HG03469 (cell line): Measurements from ENCODE around the gene SCIN.

Experiments
- ATAC-seq: cut with Tn5 transposase; IDR thresholded peaks from one replicate; pipeline ENCODE4 v1.9.1; 2021; ENCODE audit warnings: mild to moderate bottlenecking, moderate library complexity, moderate number of reproducible peaks; ENCODE audit not compliant: unreplicated experiment

The SCIN gene

DNA sequence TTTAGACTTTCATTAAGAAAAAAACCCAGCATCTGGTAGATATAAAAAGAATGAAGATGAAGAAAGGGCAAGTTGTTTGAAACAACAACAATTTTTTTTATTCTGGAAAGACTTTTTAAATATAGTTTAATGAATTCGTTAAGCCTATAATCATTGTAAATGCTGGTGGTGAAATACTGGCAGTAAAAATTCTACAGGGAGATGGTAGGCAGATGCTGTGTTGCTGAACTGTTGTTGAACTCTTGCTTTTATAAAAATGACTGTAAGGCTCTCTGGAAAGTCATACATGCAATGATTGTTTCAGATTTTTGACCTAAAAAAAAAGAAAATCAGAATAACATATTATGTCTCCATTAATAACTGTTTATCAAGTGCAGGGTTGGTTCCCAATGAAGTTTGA, 39.0 kb downstream of the SCIN start:
- no peak for ATAC-seq

- no peak for ATAC-seq
These were observed 40.4 kb downstream of the SCIN start for GRCh38 chr7:12610899-12611298.

- ATAC-seq = no peak
These were observed 42.1 kb downstream of the SCIN start for GRCh38 chr7:12612622-12613021.

DNA sequence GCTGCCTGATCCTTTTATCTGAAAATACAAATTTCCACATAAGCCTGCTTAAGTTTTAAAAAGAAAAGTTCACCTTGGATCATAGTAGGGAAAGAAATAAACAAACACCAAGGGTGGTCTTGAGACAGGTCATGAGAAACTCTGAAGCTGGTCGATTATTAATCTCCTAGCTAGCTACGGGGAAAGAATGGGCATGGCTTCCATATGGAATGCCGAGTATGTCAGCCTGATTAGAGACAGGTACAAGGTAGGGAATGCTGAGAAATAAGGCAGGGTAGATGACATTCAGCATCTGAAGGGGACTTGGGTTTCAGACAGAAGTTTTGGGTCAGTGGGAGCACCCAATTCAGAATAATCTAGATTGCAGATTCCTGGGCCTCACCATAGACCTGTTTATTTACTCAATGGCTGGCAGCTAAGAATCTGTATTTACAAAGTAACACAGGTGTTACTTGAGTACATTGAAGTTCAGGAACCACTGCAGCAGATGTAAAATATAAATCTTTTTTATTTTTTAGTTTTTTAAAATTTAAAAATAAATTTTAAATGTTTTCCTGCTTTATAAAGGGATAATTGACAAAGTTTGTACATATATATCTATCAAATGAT, 49.0 kb downstream of the SCIN start:
- ATAC-seq = no peak

DNA sequence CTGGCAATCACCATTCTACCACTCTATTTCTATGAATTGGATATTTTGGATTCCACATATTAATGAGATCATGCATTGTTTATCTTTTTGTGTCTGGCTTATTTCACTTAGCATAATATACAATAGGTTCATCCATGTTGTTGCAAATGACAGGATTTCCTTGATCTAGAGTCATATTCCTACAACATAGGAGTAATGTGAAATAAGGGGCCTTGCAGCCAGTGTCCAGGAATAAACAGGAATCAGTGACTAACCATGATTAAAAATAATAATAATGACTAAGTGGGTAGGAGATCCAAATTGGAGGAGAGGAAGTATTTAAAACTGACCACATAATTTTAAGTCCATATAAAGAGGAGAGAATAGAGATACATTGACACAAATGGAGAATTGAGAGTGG, 49.9 kb downstream of the SCIN start:
- ATAC-seq = no peak

GRCh38 chr7:12623223-12623622, 52.7 kb downstream of the SCIN start:
- no peak for ATAC-seq

DNA sequence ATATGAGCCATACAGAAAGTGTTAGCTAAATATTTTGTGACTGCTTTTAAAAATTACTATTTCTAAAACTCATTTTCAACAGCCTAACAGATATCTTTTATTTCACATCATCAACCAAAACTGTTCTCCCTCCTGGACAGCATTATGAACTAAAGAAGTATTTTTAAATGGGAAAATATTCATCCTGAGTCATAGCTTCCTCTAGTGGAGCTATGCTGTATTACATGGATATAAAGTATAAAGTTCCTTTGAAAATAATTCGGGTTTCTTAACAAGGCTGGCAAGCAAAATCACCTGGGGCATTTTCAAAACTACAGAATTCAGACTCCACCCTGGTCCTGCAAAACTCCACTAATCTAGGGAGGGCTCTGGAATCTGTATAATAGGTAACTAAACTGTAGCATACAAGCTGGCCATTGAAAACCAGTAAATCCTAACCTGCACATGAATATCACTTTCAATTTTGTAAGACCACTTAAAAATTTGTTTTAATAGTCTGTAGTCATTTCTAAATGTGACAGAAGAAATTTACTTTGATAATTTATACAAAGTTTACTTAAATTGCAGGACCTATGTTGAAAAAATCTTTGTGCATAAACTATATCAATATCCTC, 53.5 kb downstream of the SCIN start:
- no peak for ATAC-seq

DNA sequence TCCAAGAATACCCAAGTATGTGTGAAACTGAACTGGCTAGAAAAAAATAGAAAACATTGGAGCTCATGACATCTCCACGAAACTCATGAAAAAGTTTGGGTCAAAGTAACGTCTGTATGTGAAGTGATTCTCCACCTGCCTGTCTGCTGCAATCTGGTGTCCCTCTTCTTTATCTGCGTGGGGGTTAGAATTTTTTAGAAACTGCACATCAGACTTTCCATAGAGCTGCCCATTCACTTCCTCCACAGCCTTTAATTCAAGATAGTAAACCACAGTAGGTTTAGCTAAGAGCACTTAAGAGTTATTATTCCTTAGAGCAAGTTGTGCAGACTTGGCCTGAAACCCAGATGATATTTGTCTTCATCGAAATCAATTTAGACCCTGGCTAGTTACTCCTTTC, 55.3 kb downstream of the SCIN start:
- ATAC-seq = no peak

DNA sequence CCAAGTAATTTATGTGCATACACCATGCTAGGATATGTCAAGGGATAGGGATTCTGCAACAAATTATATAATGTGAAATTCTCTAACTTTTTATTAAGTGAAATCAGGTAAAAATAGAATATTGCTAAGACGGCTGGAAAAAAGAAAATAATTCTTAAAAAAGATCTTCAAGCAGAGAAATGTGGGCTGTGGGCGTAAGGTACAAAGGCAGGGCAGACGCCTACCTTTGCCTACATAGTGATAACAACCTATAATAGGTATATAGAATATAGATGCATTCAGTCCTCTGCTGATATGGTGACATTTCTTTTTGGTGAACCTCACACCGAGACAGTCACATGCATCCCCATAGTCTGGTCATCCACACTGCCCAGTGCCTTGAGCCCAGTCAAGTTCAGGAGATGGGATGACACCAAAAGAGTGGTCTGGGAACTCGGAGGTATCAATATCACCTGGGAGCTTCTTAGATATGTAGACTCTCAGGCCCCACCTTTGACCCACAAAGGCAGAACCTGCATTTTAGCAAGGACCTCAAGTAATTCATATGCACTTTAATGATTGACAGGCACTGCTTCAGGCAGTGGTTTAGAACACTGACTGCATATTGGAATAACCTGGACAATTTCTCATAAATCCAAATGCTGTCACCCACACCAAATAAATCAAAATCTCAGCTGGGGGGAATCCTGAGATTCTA, 59.4 kb downstream of the SCIN start:
- no peak for ATAC-seq

- no peak for ATAC-seq
These were observed 59.9 kb downstream of the SCIN start for GRCh38 chr7:12630513-12630819.

- ATAC-seq = no peak
These were observed 63.1 kb downstream of the SCIN start for GRCh38 chr7:12633582-12633981.

- ATAC-seq = peak; percentile 46
These were observed 65.3 kb downstream of the SCIN start for GRCh38 chr7:12635830-12636229.

GRCh38 chr7:12637328-12637727, 66.8 kb downstream of the SCIN start:
- no peak for ATAC-seq

DNA sequence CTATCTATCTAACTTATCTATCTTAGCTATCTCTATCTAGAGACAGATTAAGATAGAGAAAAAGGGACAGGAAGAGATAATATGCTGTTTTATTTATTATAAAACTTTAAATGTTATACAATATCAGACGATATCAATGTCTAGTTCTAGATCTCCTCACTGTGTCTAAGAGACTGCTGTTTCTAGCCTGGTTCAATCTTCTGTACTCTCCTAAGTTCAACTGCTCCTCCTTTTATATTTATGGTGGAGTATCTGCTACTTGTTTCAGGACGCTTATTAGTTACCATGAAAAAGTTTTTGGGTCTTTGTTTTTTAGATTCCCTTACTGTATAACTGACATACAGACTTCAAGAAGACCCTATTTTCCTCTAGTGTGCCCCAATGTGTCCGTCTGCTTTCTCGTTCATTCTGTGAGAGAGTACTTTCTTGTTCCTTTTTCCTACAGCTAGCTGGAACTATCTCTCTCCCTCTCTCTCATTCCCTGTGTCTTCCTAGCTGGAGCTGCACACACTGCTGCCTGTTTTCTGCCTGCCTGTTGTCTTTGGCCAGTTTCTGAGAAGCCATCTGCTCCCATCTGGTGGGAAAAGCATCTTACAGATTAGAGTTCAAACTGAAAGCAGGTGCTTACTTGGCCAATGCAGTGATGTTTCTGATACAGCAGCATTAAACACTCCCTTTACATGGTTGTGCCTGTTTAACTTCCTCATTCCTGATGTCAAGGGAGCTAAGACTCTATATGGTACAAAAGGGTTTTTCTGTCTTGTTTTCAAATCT, 67.5 kb downstream of the SCIN start:
- ATAC-seq = no peak

DNA sequence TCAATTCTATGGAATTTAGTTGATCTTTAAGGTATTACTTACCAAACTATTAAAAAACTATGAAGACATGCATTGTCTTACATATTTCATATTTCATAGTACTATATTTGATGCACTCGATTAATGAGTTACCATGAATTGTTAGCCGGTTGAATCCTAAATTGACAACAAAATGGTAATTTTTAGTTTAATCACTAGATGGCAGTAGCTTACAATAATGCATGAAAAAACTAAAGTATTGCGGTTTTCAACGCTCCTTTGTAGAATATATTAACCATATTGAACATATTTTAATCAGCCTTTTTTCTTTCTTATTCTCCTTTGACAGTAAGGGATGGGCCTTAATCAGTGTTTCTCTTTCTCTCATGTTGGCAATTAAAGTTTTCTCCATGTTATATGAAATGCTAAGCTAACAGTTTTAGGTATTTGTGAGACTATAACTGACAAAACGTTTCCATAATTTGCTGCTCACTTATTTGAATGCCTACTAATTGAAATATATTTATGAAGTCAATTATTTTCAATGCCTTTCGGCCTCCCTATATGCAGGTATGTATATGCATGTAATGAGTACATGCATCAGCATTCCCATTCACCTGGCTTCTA, 68.4 kb downstream of the SCIN start:
- ATAC-seq = no peak

GRCh38 chr7:12640299-12641096, 70.0 kb downstream of the SCIN start:
- ATAC-seq = no peak

DNA sequence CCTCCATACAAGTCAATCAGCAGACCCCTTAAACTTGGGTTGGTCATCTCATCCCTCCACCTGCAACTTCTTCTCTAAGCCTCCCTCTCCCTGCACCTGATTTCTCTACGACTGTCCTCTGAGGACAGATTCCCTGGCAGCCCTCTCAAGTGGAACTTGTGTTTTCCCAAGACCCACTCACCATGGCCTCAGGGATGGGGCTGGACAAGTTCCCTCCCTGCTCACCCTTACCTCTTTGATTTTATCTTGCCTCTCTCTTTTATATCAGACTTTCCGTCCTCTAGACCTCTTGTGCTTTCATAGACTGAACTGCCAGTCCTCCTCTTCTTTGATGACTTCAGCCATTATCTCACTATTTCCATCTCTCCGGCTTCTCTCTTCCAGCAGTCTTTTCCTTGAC, 70.7 kb downstream of the SCIN start:
- ATAC-seq = no peak

DNA sequence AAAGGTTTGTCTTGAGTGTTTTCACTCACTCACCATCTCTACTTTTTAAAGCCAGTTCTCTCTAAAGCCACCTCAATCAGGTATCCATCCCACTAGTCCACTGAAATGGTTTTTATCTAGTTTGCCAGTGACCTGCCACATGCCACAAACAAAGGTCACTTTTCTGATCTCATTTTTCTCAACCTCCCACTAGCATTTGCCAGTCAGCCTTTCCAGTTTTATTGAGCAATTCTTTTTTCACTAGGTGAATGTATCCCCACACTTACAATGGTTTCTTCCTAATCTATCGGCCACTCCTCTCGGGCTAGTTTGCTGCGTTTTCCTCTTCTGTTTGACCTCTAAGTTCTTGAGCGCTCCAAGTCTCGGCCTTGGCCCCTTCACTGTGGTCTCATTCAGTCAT, 72.0 kb downstream of the SCIN start:
- ATAC-seq = no peak

DNA sequence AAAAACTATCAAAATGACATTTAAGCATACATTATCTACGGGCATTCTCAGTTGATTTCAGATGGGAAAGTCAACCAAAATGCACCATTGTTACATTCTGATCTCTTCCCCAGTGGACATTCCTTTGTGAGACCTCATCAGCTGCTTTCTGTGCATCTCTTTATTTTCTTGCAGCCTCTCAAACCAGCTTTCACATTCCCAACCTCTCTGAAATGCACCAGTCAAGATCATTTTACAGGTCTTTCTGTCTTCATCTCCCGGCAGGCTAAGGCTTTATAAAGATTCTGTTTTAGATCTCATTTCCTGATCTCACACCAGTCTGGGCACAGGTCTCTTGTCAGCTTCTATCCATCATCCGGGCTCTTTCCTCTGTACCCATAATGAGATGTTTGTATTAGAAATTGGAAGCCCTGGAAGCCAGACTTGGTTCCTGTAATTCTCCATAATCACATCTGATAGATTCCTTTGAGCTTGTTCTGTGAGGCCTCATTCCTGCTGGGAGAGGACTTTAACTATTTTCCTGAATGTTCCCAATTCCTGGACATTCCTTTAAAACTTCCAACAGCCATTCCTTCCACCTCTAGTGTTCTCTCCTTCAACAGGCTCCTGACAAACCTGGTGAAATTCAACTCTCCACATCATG, 72.6 kb downstream of the SCIN start:
- ATAC-seq = no peak

- ATAC-seq = no peak
These were observed 73.1 kb downstream of the SCIN start for GRCh38 chr7:12643644-12644043.
